HepG2 (cell line): Measurements from ENCODE around the gene MORF4L1. TPM values are rescaled to one million over a fixed set of nuclear protein-coding genes. Genes with fewer than 3 reads are reported as not detected.

Experiments
- GFI1 ChIP-seq: sonication (generic); formaldehyde crosslinking; IDR thresholded peaks from 2 replicates; pipeline ENCODE4 v1.5.0; 2020; ENCODE audit warnings: missing genetic modification reagents, mild to moderate bottlenecking, borderline replicate concordance
- IKZF4 ChIP-seq: sonication (generic); formaldehyde crosslinking; IDR thresholded peaks from 2 replicates; pipeline ENCODE4 v1.5.1; 2020; ENCODE audit warnings: borderline replicate concordance, mild to moderate bottlenecking, low read depth, missing genetic modification reagents; ENCODE audit errors: not compliant biosample characterization
- KMT2B ChIP-seq: IDR thresholded peaks from 2 replicates; pipeline ENCODE4 v1.6.1; 2016; ENCODE audit warnings: missing genetic modification reagents, missing compliant biosample characterization
- LRRFIP1 ChIP-seq: sonication (generic); formaldehyde crosslinking; conservative IDR thresholded peaks from 2 replicates; pipeline ENCODE4 v1.4.0; 2020; ENCODE audit warnings: missing genetic modification reagents
- RAD21 ChIP-seq: fragments of 450-650 bp; formaldehyde crosslinking; IDR thresholded peaks from 2 replicates; pipeline ENCODE4 v1.5.0; 2020; ENCODE audit warnings: mild to moderate bottlenecking
- SOX5 ChIP-seq: IDR thresholded peaks from 2 replicates; pipeline ENCODE4 v1.6.1; 2016; ENCODE audit warnings: borderline replicate concordance
- SUZ12 ChIP-seq: fragments of 150-350 bp; IDR thresholded peaks from 2 replicates; pipeline ENCODE4 v1.6.1; 2014; ENCODE audit warnings: low read depth, low read length
- ZNF292 ChIP-seq: sonication (generic); formaldehyde crosslinking; IDR thresholded peaks from 2 replicates; pipeline ENCODE4 v1.8.1; 2022; ENCODE audit warnings: mild to moderate bottlenecking, low read depth, missing genetic modification reagents, borderline replicate concordance
- ZNF646 ChIP-seq: sonication (generic); formaldehyde crosslinking; IDR thresholded peaks from 2 replicates; pipeline ENCODE4 v1.9.0; 2021; ENCODE audit warnings: mild to moderate bottlenecking, missing genetic modification reagents
- ZNF83 ChIP-seq: sonication (generic); formaldehyde crosslinking; IDR thresholded peaks from 2 replicates; pipeline ENCODE4 v1.4.0; 2020; ENCODE audit warnings: missing genetic modification reagents, mild to moderate bottlenecking, borderline replicate concordance
- polyA plus RNA-seq, 8 experiments: library from polyadenylated mRNA; depleted of rRNA in 3 of 8; stranded (reverse) in 7 of 8; unstranded in 1 of 8; fragments of >200 nt; fragmentation: Illumina TruSeq in 4 of 8; extraction: Trizol in 4 of 8; gene quantifications; 2 replicates each; pipeline versions ENCODE4 v1.2.1 to v1.2.3, GENCODE V29; 2011 to 2016; ENCODE audit warnings: low read depth in 4 of 8, missing spikeins in 1 of 8, mixed read lengths in 1 of 8; ENCODE audit not compliant: insufficient read depth in 1 of 8
- total RNA-seq, 5 experiments: library from RNA; depleted of rRNA; stranded (reverse); fragments of >200 nt; fragmentation: Illumina TruSeq; extraction: Trizol; gene quantifications; 2 replicates each; pipeline ENCODE4 v1.2.3, GENCODE V29; 2016; ENCODE audit warnings: low read depth in 1 of 5
- TF ChIP-seq, protein P1 (sequence below): sonication (generic); formaldehyde crosslinking; IDR thresholded peaks from one replicate; pipeline ENCODE4 v1.5.1; 2020; ENCODE audit warnings: mild to moderate bottlenecking, missing genetic modification reagents; ENCODE audit errors: not compliant biosample characterization

Gene MORF4L1
- total and polyA plus RNA-seq, 2 of the 13 experiments (the other 11 are each of a cell fraction or from before 2014, with no cell fraction given): 218 to 219 TPM

GRCh38 chr15:78944669-78945407 is 72.1 kb downstream of the MORF4L1 start, which contains the start of gene CTSH (continued):
- TF ChIP-seq LRRFIP1 (CRISPR knock-in tag) (no peak), ZNF646 (CRISPR knock-in tag) (no peak), SUZ12 (no peak), KMT2B (CRISPR knock-in tag) (peak; percentile 61), RAD21 (CRISPR knock-in tag) (peak; percentile 46), IKZF4 (CRISPR knock-in tag) (no peak), ZNF292 (CRISPR knock-in tag) (no peak), SOX5 (CRISPR knock-in tag) (0 out of 2 replicates have a peak, but pooled peaks have one; percentile 33), ZNF83 (CRISPR knock-in tag) (peak; percentile 60), GFI1 (CRISPR knock-in tag) (peak; percentile 41; the same call in 1 of the 2 replicates)
- TF ChIP-seq, protein P1, sequence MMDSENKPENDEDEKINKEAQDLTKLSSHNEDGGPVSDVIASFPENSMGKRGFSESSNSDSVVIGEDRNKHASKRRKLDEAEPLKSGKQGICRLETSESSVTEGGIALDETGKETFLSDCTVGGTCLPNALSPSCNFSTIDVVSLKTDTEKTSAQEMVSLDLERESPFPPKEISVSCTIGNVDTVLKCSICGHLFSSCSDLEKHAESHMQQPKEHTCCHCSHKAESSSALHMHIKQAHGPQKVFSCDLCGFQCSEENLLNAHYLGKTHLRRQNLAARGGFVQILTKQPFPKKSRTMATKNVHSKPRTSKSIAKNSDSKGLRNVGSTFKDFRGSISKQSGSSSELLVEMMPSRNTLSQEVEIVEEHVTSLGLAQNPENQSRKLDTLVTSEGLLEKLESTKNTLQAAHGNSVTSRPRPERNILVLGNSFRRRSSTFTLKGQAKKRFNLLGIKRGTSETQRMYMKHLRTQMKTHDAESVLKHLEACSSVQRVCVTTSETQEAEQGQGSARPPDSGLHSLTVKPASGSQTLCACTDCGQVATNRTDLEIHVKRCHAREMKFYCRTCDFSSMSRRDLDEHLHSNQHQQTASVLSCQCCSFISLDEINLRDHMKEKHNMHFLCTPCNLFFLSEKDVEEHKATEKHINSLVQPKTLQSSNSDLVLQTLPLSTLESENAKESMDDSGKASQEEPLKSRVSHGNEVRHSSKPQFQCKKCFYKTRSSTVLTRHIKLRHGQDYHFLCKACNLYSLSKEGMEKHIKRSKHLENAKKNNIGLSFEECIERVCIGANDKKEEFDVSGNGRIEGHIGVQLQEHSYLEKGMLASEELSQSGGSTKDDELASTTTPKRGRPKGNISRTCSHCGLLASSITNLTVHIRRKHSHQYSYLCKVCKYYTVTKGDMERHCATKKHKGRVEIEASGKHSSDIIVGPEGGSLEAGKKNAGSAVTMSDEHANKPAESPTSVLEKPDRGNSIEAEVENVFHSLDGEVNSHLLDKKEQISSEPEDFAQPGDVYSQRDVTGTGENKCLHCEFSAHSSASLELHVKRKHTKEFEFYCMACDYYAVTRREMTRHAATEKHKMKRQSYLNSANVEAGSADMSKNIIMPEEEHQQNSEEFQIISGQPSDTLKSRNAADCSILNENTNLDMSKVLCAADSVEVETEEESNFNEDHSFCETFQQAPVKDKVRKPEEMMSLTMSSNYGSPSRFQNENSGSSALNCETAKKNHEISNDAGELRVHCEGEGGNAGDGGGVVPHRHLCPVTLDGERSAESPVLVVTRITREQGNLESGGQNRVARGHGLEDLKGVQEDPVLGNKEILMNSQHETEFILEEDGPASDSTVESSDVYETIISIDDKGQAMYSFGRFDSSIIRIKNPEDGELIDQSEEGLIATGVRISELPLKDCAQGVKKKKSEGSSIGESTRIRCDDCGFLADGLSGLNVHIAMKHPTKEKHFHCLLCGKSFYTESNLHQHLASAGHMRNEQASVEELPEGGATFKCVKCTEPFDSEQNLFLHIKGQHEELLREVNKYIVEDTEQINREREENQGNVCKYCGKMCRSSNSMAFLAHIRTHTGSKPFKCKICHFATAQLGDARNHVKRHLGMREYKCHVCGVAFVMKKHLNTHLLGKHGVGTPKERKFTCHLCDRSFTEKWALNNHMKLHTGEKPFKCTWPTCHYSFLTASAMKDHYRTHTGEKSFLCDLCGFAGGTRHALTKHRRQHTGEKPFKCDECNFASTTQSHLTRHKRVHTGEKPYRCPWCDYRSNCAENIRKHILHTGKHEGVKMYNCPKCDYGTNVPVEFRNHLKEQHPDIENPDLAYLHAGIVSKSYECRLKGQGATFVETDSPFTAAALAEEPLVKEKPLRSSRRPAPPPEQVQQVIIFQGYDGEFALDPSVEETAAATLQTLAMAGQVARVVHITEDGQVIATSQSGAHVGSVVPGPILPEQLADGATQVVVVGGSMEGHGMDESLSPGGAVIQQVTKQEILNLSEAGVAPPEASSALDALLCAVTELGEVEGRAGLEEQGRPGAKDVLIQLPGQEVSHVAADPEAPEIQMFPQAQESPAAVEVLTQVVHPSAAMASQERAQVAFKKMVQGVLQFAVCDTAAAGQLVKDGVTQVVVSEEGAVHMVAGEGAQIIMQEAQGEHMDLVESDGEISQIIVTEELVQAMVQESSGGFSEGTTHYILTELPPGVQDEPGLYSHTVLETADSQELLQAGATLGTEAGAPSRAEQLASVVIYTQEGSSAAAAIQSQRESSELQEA (CRISPR knock-in tag): no peak
